Suppressor macrophage treated with lipopolysaccharide for 4 hours (primary cell): ENCODE data around the gene CYP2W1.
A peak's percentile ranks its signal among the peaks of the same experiment; 100 is the strongest.

Experiments
- DNase-seq: peaks from one replicate; pipeline ENCODE4 v3.0.0-alpha.2; 2020

CYP2W1 gene

GRCh38 chr7:967361-968082, 15.5 kb upstream of the CYP2W1 start:
- no peak for DNase-seq

- no peak for DNase-seq
Measured at GRCh38 chr7:968205-969105, 14.5 kb upstream of the CYP2W1 start.

- DNase-seq: no peak
Measured at GRCh38 chr7:969403-969802, 13.6 kb upstream of the CYP2W1 start.

- DNase-seq: no peak
Measured at GRCh38 chr7:970744-971143, 12.2 kb upstream of the CYP2W1 start.

- no peak for DNase-seq
Measured at GRCh38 chr7:972110-972509, 10.9 kb upstream of the CYP2W1 start.

- DNase-seq: no peak
Measured at GRCh38 chr7:972676-973309, 10.2 kb upstream of the CYP2W1 start.

GRCh38 chr7:973312-973711, 9.7 kb upstream of the CYP2W1 start:
- DNase-seq: no peak

- DNase-seq: peak; percentile 14
Measured at GRCh38 chr7:974172-974571, 8.8 kb upstream of the CYP2W1 start.

- peak; percentile 95 for DNase-seq
Measured at GRCh38 chr7:974820-975681, 7.9 kb upstream of the CYP2W1 start, which contains the start of gene COX19. Gene COX19 (minus strand): TSS chr7:975549. CDS start chr7:975509, 40 bp downstream.

- no peak for DNase-seq
Measured at GRCh38 chr7:975702-976473, 7.1 kb upstream of the CYP2W1 start.

- DNase-seq: no peak
Measured at GRCh38 chr7:976901-977325, 6.1 kb upstream of the CYP2W1 start.

- DNase-seq: no peak
Measured at GRCh38 chr7:977326-978048, 5.5 kb upstream of the CYP2W1 start.

GRCh38 chr7:978049-978346, 5.0 kb upstream of the CYP2W1 start:
- no peak for DNase-seq

- no peak for DNase-seq
Measured at GRCh38 chr7:978416-979091, 4.4 kb upstream of the CYP2W1 start.

- DNase-seq: no peak
Measured at GRCh38 chr7:979151-979550, 3.8 kb upstream of the CYP2W1 start.

- DNase-seq: no peak
Measured at GRCh38 chr7:979886-980571, 3.0 kb upstream of the CYP2W1 start.

- no peak for DNase-seq
Measured at GRCh38 chr7:981793-982510, 1.0 kb upstream of the CYP2W1 start.

GRCh38 chr7:982511-983003, 424 bp upstream of the CYP2W1 start:
- DNase-seq: no peak

GRCh38 chr7:983616-984071, 663 bp downstream of the CYP2W1 start:
- no peak for DNase-seq
